ENCODE data around the gene IZUMO4.

Gene IZUMO4

GRCh38 chr19:2055931-2056836 lies 40.5 kb upstream of the IZUMO4 start:
- no peak for DNase-seq (ENCODE audit: low read depth, low spot score)

DNA sequence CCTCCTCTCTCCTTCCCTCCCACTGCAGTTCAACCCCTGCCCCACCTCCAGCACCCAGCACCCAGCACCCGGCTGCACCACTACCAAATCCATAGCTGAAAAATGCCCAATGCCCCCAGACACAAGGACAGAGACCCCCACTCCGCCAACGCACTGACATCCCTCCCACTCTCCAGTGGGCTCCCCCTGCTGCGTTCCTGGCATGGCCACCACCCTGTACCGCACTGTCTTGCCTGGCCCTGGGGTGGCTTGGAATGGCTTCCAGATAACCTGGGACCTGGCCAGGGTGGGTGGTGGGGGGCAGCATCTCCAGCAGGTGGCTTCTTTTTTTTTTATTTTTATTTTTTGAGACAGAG lies 39.9 kb upstream of the IZUMO4 start:
- H3K36me3 ChIP-seq (ENCODE audit: insufficient read depth, insufficient read length, low read length): no peaks in the 10 kb centered on the region
- no peaks in the 10 kb centered on the region for H3K9me3 ChIP-seq (ENCODE audit: insufficient read depth, low read length)
- no peaks in the 10 kb centered on the region for H3K27me3 ChIP-seq (ENCODE audit: insufficient read depth, insufficient read length)
- no peak overlapping the region for H3K4me3 ChIP-seq (ENCODE audit: insufficient read length, low read depth)
- TF ChIP-seq ZNF274 (IDR thresholded peaks at IDR 0.05; ENCODE audit: low read depth, low read length) (no peak), YY1 (IDR thresholded peaks at IDR 0.05; ENCODE audit: insufficient read depth, insufficient read length) (no peak), SUZ12 (IDR thresholded peaks at IDR 0.05; ENCODE audit: extremely low read depth, insufficient read depth, insufficient read length) (no peak)
- DNase-seq (ENCODE audit: low read depth, low spot score): no peak
- H3K9ac ChIP-seq (ENCODE audit: insufficient read length, low read depth): no peak overlapping the region
- H3K4me1 ChIP-seq (ENCODE audit: insufficient read depth, insufficient read length): peaks cover 46% of the 10 kb centered on the region

More at GRCh38 chr19:2055931-2056836, 40.5 kb upstream of the IZUMO4 start:
- Histone ChIP-seq H3K9me3 (ENCODE audit: insufficient read depth, low read length) (no peaks in the 10 kb centered on the region), H3K36me3 (ENCODE audit: insufficient read depth, insufficient read length, low read length) (no peaks in the 10 kb centered on the region), H3K4me1 (ENCODE audit: insufficient read depth, insufficient read length) (peaks cover 50% of the 10 kb centered on the region), H3K4me3 (ENCODE audit: insufficient read length, low read depth) (no peak overlapping the region), H3K9ac (ENCODE audit: insufficient read length, low read depth) (peak overlapping the region; percentile 57), H3K27me3 (ENCODE audit: insufficient read depth, insufficient read length) (no peaks in the 10 kb centered on the region)
- TF ChIP-seq ZNF274 (IDR thresholded peaks at IDR 0.05; ENCODE audit: low read depth, low read length) (no peak), YY1 (IDR thresholded peaks at IDR 0.05; ENCODE audit: insufficient read depth, insufficient read length) (no peak), SUZ12 (IDR thresholded peaks at IDR 0.05; ENCODE audit: extremely low read depth, insufficient read depth, insufficient read length) (no peak)

GRCh38 chr19:2057484-2058469 lies 38.9 kb upstream of the IZUMO4 start:
- Histone ChIP-seq H3K9me3 (ENCODE audit: insufficient read depth, low read length) (no peaks in the 10 kb centered on the region), H3K4me3 (ENCODE audit: insufficient read length, low read depth) (no peak overlapping the region), H3K36me3 (ENCODE audit: insufficient read depth, insufficient read length, low read length) (no peaks in the 10 kb centered on the region), H3K4me1 (ENCODE audit: insufficient read depth, insufficient read length) (peaks cover 43% of the 10 kb centered on the region), H3K27me3 (ENCODE audit: insufficient read depth, insufficient read length) (no peaks in the 10 kb centered on the region), H3K9ac (ENCODE audit: insufficient read length, low read depth) (peak overlapping the region; percentile 64)
- TF ChIP-seq YY1 (IDR thresholded peaks at IDR 0.05; ENCODE audit: insufficient read depth, insufficient read length) (no peak), SUZ12 (IDR thresholded peaks at IDR 0.05; ENCODE audit: extremely low read depth, insufficient read depth, insufficient read length) (no peak)
- no peak for DNase-seq (ENCODE audit: low read depth, low spot score)

DNA sequence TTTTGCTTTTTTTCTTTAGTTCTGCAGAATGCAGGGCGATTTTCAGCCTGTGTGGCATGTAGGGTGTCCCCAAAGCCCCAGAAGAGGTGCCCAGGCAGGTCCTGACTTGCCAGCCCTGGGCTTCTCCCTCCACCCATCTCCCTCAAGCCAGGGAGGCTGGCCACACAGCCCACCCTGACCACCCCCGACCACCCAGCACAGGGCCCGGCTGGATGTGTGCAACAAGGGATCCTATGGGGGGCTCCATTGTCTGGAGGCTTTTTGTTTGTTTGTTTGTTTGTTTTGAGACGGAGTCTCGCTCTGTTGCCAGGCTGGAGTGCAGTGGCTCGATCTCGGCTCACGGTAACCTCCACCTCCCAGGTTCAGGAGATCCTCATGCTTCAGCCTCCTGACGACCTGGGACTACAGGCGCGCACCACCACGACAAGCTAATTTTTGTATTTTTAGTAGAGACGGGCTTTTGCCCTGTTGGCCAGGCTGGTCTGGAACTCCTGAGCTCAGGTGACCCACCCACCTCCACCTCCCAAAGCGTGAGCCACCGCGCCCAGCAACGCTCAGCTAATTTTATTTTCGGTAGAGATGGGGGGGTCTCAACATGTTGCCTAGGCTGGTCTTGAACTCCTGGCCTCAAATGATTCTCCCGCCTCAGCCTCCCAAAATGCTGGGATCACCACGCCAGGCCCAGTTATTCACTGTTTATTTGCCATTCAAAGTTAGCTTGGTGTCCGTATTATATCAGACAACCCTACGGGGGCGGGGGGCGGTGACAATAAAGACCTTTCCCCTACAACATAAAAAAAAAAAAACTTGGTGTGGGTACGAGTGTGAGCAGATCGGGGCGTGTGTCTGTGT lies 37.9 kb upstream of the IZUMO4 start:
- H3K27me3 ChIP-seq (ENCODE audit: insufficient read depth, insufficient read length): no peaks in the 10 kb centered on the region
- peaks cover 43% of the 10 kb centered on the region for H3K4me1 ChIP-seq (ENCODE audit: insufficient read depth, insufficient read length)
- no peaks in the 10 kb centered on the region for H3K9me3 ChIP-seq (ENCODE audit: insufficient read depth, low read length)
- H3K9ac ChIP-seq (ENCODE audit: insufficient read length, low read depth): peak overlapping the region; percentile 64
- no peak overlapping the region for H3K4me3 ChIP-seq (ENCODE audit: insufficient read length, low read depth)
- no peak for TF ChIP-seq YY1 (IDR thresholded peaks at IDR 0.05; ENCODE audit: insufficient read depth, insufficient read length)
- no peak for TF ChIP-seq SUZ12 (IDR thresholded peaks at IDR 0.05; ENCODE audit: extremely low read depth, insufficient read depth, insufficient read length)
- no peak for TF ChIP-seq ZNF274 (IDR thresholded peaks at IDR 0.05; ENCODE audit: low read depth, low read length)
- H3K36me3 ChIP-seq (ENCODE audit: insufficient read depth, insufficient read length, low read length): no peaks in the 10 kb centered on the region
- no peak for DNase-seq (ENCODE audit: low read depth, low spot score)

DNA sequence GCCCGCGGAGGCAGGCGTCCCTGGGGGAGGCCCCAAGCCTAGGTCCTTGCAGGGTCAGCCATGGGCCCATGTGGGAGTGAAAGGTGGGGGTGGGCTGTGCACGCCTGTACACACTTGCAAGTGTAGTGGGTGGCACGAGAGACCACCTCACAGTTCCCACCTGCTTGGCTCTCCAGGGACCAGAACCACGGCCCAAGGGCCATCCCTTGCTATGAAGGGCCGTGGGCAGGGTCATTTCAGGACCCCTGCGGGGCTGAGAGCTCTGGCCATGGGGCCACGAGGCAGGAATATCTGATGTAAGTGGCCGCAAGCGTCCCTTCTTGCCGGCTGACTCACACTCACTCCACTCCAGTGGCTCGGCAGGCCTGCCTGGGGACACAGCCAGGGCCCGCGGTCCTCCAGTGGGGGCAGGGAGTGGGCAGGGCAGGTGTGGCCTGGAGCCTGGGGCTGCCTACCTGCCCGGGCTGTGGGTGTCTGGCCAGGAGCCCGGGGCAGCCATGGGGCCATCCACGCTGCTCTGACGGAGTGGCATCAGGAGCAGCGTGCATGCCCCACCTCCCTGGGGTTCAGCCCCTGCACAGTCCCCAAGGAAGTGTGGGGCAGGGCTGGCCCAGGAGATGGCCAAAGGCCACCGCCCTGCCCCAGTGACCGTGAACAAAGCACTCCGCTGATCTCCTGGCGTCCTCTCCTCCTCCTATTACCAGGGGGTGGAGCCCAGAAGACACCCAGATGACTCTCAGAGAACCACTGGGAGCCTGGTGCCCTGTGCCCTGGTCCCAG lies 37.1 kb upstream of the IZUMO4 start:
- TF ChIP-seq SUZ12 (IDR thresholded peaks at IDR 0.05; ENCODE audit: extremely low read depth, insufficient read depth, insufficient read length): no peak
- TF ChIP-seq YY1 (IDR thresholded peaks at IDR 0.05; ENCODE audit: insufficient read depth, insufficient read length): no peak
- TF ChIP-seq ZNF274 (IDR thresholded peaks at IDR 0.05; ENCODE audit: low read depth, low read length): no peak
- no peaks in the 10 kb centered on the region for H3K27me3 ChIP-seq (ENCODE audit: insufficient read depth, insufficient read length)
- peaks cover 46% of the 10 kb centered on the region for H3K4me1 ChIP-seq (ENCODE audit: insufficient read depth, insufficient read length)
- no peak overlapping the region for H3K4me3 ChIP-seq (ENCODE audit: insufficient read length, low read depth)
- no peak for DNase-seq (ENCODE audit: low read depth, low spot score)
- no peaks in the 10 kb centered on the region for H3K36me3 ChIP-seq (ENCODE audit: insufficient read depth, insufficient read length, low read length)
- H3K9ac ChIP-seq (ENCODE audit: insufficient read length, low read depth): peak overlapping the region; percentile 54
- no peaks in the 10 kb centered on the region for H3K9me3 ChIP-seq (ENCODE audit: insufficient read depth, low read length)

- no peaks in the 10 kb centered on the region for H3K27me3 ChIP-seq (ENCODE audit: insufficient read depth, insufficient read length)
Observed at GRCh38 chr19:2060884-2061494, 35.7 kb upstream of the IZUMO4 start.

More at GRCh38 chr19:2060884-2061494, 35.7 kb upstream of the IZUMO4 start:
- Histone ChIP-seq H3K9me3 (ENCODE audit: insufficient read depth, low read length) (no peaks in the 10 kb centered on the region), H3K4me3 (ENCODE audit: insufficient read length, low read depth) (peak overlapping the region; percentile 68), H3K9ac (ENCODE audit: insufficient read length, low read depth) (peak overlapping the region; percentile 97), H3K36me3 (ENCODE audit: insufficient read depth, insufficient read length, low read length) (no peaks in the 10 kb centered on the region), H3K4me1 (ENCODE audit: insufficient read depth, insufficient read length) (peaks cover 38% of the 10 kb centered on the region)
- peak; percentile 35 for DNase-seq (ENCODE audit: low read depth, low spot score)
- TF ChIP-seq SUZ12 (IDR thresholded peaks at IDR 0.05; ENCODE audit: extremely low read depth, insufficient read depth, insufficient read length) (no peak), ZNF274 (IDR thresholded peaks at IDR 0.05; ENCODE audit: low read depth, low read length) (no peak), YY1 (IDR thresholded peaks at IDR 0.05; ENCODE audit: insufficient read depth, insufficient read length) (no peak)
